WTC11 (cell line): ENCODE data around the gene FXYD3.

ENCODE experiments used
- CREB1 ChIP-seq: sonication (generic); formaldehyde crosslinking; IDR thresholded peaks from 2 replicates; pipeline ENCODE4 v1.8.0; 2023; ENCODE audit warnings: mild to moderate bottlenecking, missing genetic modification reagents
- CREM ChIP-seq: sonication (generic); formaldehyde crosslinking; IDR thresholded peaks from 2 replicates; pipeline ENCODE4 v1.8.1; 2022; ENCODE audit warnings: mild to moderate bottlenecking, missing genetic modification reagents, moderate library complexity
- ELF4 ChIP-seq: sonication (generic); formaldehyde crosslinking; IDR thresholded peaks from 2 replicates; pipeline ENCODE4 v1.8.1; 2022; ENCODE audit warnings: low read depth, mild to moderate bottlenecking, moderate library complexity, missing genetic modification reagents
- JUN ChIP-seq: sonication (generic); formaldehyde crosslinking; IDR thresholded peaks from 2 replicates; pipeline ENCODE4 v1.8.0; 2023; ENCODE audit warnings: mild to moderate bottlenecking, missing genetic modification reagents
- NFE2L1 ChIP-seq: sonication (generic); formaldehyde crosslinking; IDR thresholded peaks from 2 replicates; pipeline ENCODE4 v1.8.1; 2023; ENCODE audit warnings: missing genetic modification reagents
- OVOL2 ChIP-seq: fragments of 250-450 bp; sonication (Bioruptor Pico); IDR thresholded peaks from 2 replicates; pipeline ENCODE4 v1.9.0; 2021; ENCODE audit warnings: mild to moderate bottlenecking, borderline replicate concordance
- TCF7 ChIP-seq: sonication (generic); formaldehyde crosslinking; IDR thresholded peaks from 2 replicates; pipeline ENCODE4 v1.8.0; 2022; ENCODE audit warnings: mild to moderate bottlenecking, low read depth, missing genetic modification reagents, moderate library complexity
- TP53 ChIP-seq: sonication (generic); formaldehyde crosslinking; IDR thresholded peaks from 2 replicates; pipeline ENCODE4 v1.8.1; 2023; ENCODE audit warnings: mild to moderate bottlenecking, missing genetic modification reagents
- ZBTB21 ChIP-seq: sonication (generic); formaldehyde crosslinking; IDR thresholded peaks from 2 replicates; pipeline ENCODE4 v1.8.1; 2023; ENCODE audit warnings: mild to moderate bottlenecking, missing genetic modification reagents, borderline replicate concordance
- TF ChIP-seq, protein P1 (sequence below): fragments of 200-600 bp; IDR thresholded peaks from 2 replicates; pipeline ENCODE4 v1.8.0; 2022; ENCODE audit warnings: antibody characterized with exemption
- TF ChIP-seq, protein P2 (sequence below): sonication (generic); formaldehyde crosslinking; IDR thresholded peaks from 2 replicates; pipeline ENCODE4 v1.8.1; 2023; ENCODE audit warnings: mild to moderate bottlenecking, missing genetic modification reagents, moderate library complexity
- TF ChIP-seq, protein P3 (sequence below): sonication (generic); formaldehyde crosslinking; IDR thresholded peaks from 2 replicates; pipeline ENCODE4 v1.8.0; 2023; ENCODE audit warnings: mild to moderate bottlenecking, missing genetic modification reagents
- TF ChIP-seq, protein P4 (sequence below): sonication (generic); formaldehyde crosslinking; IDR thresholded peaks from 2 replicates; pipeline ENCODE4 v1.8.0; 2022; ENCODE audit warnings: mild to moderate bottlenecking, missing genetic modification reagents
- TF ChIP-seq, protein P5 (sequence below): sonication (generic); formaldehyde crosslinking; IDR thresholded peaks from 2 replicates; pipeline ENCODE4 v1.8.0; 2023; ENCODE audit warnings: missing genetic modification reagents

DNA sequence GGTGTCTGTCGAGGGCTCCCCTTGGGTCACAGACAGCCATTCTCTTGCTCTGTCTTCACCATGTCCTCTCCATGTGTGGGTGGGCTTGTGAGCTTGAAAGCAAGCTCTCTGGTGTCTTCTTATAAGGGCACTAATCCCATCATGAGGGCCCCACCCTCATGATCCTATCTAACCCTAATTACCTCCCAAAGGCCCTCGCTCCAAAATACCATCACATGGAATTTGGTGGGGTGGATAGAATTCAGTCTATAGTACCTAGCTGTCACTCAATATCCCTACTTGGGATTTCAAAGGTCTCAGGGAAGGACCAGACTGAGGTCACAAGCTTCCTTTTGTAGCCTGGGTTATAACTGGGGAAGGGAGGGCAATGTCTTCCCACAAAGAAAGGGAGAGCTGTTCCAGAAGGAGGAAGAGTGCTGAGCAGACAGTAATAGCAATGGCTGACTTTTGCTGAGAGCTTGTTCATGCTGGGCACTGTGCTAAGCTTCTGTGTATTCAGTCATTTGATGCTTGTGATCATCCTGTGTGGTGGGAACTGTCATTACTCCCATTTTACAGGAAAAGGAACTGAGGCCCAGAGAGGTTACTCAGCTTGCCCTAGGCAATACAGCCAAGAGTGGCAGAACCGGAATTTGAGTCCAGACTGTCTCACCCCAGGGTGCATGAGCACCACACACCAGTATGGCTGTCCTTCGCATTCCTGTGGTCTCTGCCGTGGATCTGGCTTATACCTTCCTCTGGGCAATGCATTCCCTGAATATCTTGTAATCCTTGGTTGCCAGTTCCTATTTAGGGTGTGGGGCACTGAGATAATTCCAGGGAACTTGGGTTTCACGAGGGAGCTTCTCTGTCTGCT lies 47.1 kb downstream of the FXYD3 start:
- TF ChIP-seq, protein P1, sequence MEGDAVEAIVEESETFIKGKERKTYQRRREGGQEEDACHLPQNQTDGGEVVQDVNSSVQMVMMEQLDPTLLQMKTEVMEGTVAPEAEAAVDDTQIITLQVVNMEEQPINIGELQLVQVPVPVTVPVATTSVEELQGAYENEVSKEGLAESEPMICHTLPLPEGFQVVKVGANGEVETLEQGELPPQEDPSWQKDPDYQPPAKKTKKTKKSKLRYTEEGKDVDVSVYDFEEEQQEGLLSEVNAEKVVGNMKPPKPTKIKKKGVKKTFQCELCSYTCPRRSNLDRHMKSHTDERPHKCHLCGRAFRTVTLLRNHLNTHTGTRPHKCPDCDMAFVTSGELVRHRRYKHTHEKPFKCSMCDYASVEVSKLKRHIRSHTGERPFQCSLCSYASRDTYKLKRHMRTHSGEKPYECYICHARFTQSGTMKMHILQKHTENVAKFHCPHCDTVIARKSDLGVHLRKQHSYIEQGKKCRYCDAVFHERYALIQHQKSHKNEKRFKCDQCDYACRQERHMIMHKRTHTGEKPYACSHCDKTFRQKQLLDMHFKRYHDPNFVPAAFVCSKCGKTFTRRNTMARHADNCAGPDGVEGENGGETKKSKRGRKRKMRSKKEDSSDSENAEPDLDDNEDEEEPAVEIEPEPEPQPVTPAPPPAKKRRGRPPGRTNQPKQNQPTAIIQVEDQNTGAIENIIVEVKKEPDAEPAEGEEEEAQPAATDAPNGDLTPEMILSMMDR, result no peak
- TF ChIP-seq, protein P2, sequence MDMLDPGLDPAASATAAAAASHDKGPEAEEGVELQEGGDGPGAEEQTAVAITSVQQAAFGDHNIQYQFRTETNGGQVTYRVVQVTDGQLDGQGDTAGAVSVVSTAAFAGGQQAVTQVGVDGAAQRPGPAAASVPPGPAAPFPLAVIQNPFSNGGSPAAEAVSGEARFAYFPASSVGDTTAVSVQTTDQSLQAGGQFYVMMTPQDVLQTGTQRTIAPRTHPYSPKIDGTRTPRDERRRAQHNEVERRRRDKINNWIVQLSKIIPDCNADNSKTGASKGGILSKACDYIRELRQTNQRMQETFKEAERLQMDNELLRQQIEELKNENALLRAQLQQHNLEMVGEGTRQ (CRISPR knock-in tag), result no peak
- TF ChIP-seq, protein P3, sequence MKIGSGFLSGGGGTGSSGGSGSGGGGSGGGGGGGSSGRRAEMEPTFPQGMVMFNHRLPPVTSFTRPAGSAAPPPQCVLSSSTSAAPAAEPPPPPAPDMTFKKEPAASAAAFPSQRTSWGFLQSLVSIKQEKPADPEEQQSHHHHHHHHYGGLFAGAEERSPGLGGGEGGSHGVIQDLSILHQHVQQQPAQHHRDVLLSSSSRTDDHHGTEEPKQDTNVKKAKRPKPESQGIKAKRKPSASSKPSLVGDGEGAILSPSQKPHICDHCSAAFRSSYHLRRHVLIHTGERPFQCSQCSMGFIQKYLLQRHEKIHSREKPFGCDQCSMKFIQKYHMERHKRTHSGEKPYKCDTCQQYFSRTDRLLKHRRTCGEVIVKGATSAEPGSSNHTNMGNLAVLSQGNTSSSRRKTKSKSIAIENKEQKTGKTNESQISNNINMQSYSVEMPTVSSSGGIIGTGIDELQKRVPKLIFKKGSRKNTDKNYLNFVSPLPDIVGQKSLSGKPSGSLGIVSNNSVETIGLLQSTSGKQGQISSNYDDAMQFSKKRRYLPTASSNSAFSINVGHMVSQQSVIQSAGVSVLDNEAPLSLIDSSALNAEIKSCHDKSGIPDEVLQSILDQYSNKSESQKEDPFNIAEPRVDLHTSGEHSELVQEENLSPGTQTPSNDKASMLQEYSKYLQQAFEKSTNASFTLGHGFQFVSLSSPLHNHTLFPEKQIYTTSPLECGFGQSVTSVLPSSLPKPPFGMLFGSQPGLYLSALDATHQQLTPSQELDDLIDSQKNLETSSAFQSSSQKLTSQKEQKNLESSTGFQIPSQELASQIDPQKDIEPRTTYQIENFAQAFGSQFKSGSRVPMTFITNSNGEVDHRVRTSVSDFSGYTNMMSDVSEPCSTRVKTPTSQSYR (CRISPR knock-in tag), result no peak
- TF ChIP-seq TCF7 (CRISPR knock-in tag) (no peak), TP53 (CRISPR knock-in tag) (no peak), NFE2L1 (CRISPR knock-in tag) (no peak), ZBTB21 (CRISPR knock-in tag) (no peak), ELF4 (CRISPR knock-in tag) (no peak), CREB1 (CRISPR knock-in tag) (no peak), JUN (CRISPR knock-in tag) (no peak), CREM (no peak), OVOL2 (CRISPR knock-in tag) (no peak)
- TF ChIP-seq, protein P4, sequence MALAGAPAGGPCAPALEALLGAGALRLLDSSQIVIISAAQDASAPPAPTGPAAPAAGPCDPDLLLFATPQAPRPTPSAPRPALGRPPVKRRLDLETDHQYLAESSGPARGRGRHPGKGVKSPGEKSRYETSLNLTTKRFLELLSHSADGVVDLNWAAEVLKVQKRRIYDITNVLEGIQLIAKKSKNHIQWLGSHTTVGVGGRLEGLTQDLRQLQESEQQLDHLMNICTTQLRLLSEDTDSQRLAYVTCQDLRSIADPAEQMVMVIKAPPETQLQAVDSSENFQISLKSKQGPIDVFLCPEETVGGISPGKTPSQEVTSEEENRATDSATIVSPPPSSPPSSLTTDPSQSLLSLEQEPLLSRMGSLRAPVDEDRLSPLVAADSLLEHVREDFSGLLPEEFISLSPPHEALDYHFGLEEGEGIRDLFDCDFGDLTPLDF (CRISPR knock-in tag), result no peak
- TF ChIP-seq, protein P5, sequence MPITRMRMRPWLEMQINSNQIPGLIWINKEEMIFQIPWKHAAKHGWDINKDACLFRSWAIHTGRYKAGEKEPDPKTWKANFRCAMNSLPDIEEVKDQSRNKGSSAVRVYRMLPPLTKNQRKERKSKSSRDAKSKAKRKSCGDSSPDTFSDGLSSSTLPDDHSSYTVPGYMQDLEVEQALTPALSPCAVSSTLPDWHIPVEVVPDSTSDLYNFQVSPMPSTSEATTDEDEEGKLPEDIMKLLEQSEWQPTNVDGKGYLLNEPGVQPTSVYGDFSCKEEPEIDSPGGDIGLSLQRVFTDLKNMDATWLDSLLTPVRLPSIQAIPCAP (CRISPR knock-in tag), result no peak
